MM.1S (cell line): ENCODE measurements around the gene PIGR.

Experiments
- DNase-seq: peaks from one replicate; pipeline ENCODE4 v3.0.0-alpha.2; 2015
- H2AFZ ChIP-seq: fragments of 300-600 bp; sonication (generic); 2 replicates; pipeline ENCODE4 v1.6.0; 2016; ENCODE audit warnings: antibody characterized with exemption, low read length
- H3F3A ChIP-seq: fragments of 300-600 bp; sonication (generic); 2 replicates; pipeline ENCODE4 v1.6.1; 2016; ENCODE audit warnings: mild to moderate bottlenecking, antibody characterized with exemption, low read length, moderate library complexity, mixed read lengths; ENCODE audit not compliant: insufficient read depth
- H3K27ac ChIP-seq: fragments of 300-600 bp; sonication (generic); 2 replicates; pipeline ENCODE4 v1.5.1; 2016; ENCODE audit warnings: mild to moderate bottlenecking, low read length
- H3K27me3 ChIP-seq: fragments of 300-600 bp; sonication (generic); replicated peaks from 2 replicates; pipeline ENCODE4 v1.6.0; 2016; ENCODE audit warnings: low read length; ENCODE audit not compliant: insufficient read depth
- H3K36me3 ChIP-seq: fragments of 300-600 bp; sonication (generic); replicated peaks from 2 replicates; pipeline ENCODE4 v1.6.1; 2016; ENCODE audit warnings: mild to moderate bottlenecking, low read length, mixed read lengths; ENCODE audit not compliant: insufficient read depth
- H3K4me1 ChIP-seq: fragments of 300-600 bp; sonication (generic); 2 replicates; pipeline ENCODE4 v1.6.1; 2016; ENCODE audit warnings: low read length, mixed read lengths
- H3K4me2 ChIP-seq: fragments of 300-600 bp; sonication (generic); 2 replicates; pipeline ENCODE4 v1.6.0; 2016; ENCODE audit warnings: low read depth, low read length
- H3K4me3 ChIP-seq: fragments of 300-600 bp; sonication (generic); 2 replicates; pipeline ENCODE4 v1.5.1; 2016; ENCODE audit warnings: low read length, mixed read lengths
- H3K79me2 ChIP-seq: fragments of 300-600 bp; sonication (generic); 2 replicates; pipeline ENCODE4 v1.6.1; 2016; ENCODE audit warnings: mixed run types, low read length, mixed read lengths
- H3K9ac ChIP-seq: fragments of 300-600 bp; sonication (generic); 2 replicates; pipeline ENCODE4 v1.6.1; 2016; ENCODE audit warnings: low read length, mixed read lengths
- H3K9me2 ChIP-seq: fragments of 300-600 bp; sonication (generic); replicated peaks from 2 replicates; pipeline ENCODE4 v1.6.1; 2016; ENCODE audit warnings: mild to moderate bottlenecking, low read length, mixed read lengths; ENCODE audit not compliant: insufficient read depth
- H3K9me3 ChIP-seq: fragments of 300-600 bp; sonication (generic); replicated peaks from 2 replicates; pipeline ENCODE4 v1.6.1; 2016; ENCODE audit warnings: mild to moderate bottlenecking, low read length, mixed read lengths; ENCODE audit not compliant: insufficient read depth
- H4K20me1 ChIP-seq: fragments of 300-600 bp; sonication (generic); 2 replicates; pipeline ENCODE4 v1.6.1; 2016; ENCODE audit warnings: mild to moderate bottlenecking, low read length, moderate library complexity, mixed read lengths; ENCODE audit not compliant: insufficient read depth
- CTCF ChIP-seq: fragments of 300-600 bp; sonication (generic); IDR thresholded peaks from 2 replicates; pipeline ENCODE4 v1.5.1; 2016; ENCODE audit warnings: antibody characterized with exemption, low read length, mixed read lengths
- EZH2 ChIP-seq: fragments of 300-600 bp; sonication (generic); optimal IDR thresholded peaks from 2 replicates; pipeline ENCODE3; 2017; ENCODE audit warnings: low read depth, mild to moderate bottlenecking, antibody characterized with exemption, low read length, mixed read lengths
- EZH2phosphoT487 ChIP-seq: fragments of 300-600 bp; sonication (generic); IDR thresholded peaks from 2 replicates; pipeline ENCODE4 v1.6.1; 2018; ENCODE audit warnings: antibody characterized with exemption, low read length

Gene PIGR

GRCh38 chr1:206909883-206910318 is 36.4 kb downstream of the PIGR start:
- Histone ChIP-seq H3K4me2 (no peak overlapping the region), H3K4me3 (no peak overlapping the region), H3K9ac (no peak overlapping the region), H3K9me3 (no peaks in the 10 kb centered on the region), H2AFZ (no peak overlapping the region), H4K20me1 (no peaks in the 10 kb centered on the region), H3K79me2 (peaks cover 25% of the 10 kb centered on the region), H3F3A (peaks cover 9% of the 10 kb centered on the region), H3K27me3 (no peaks in the 10 kb centered on the region), H3K27ac (no peak overlapping the region), H3K36me3 (peaks cover 5% of the 10 kb centered on the region; the same call in 1 of the 2 replicates), H3K4me1 (peaks cover 8% of the 10 kb centered on the region), H3K9me2 (no peaks in the 10 kb centered on the region)
- TF ChIP-seq EZH2 (no peak), CTCF (no peak)
- no peak for DNase-seq

DNA sequence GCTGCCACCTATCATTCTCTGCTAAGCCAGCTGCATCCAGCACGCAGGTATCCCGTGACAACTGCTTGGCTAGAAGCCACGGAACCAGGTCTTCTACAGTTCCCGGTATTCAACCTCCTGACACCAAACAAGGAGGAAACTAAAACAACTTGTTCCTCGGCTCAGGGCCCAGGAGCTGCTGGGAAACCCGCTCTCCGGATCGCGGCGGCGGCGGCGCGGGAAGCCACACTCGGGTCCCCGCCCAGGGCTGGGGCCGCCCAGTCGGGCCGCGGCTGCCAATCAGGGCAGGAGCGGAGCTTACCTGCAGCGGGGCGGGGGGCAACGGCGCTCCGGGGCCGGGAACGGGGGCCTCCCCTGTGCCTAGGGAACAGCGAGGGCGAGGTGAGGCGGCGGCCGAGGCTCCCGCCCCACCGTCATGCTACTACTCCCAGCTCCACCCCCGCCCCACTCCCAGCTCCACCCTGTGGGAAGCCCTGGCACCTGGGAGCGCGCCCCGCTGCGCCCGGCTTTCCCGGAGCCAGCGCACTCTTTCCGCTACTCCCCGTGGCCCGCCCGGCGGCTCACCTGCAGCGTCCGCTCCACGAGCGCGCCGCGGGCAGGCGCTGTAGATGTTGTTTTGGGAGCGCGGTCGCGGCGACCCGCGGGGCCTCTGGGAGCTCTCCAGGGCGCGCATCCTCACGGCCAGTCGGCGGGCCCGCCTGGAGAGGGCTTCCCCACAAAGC is 36.9 kb downstream of the PIGR start:
- Histone ChIP-seq H3K4me3 (no peak overlapping the region), H3K9me3 (no peaks in the 10 kb centered on the region), H4K20me1 (no peaks in the 10 kb centered on the region), H3K27ac (no peak overlapping the region), H3K36me3 (peaks cover 8% of the 10 kb centered on the region; the same call in 1 of the 2 replicates), H3K79me2 (peaks cover 20% of the 10 kb centered on the region), H3K9me2 (no peaks in the 10 kb centered on the region), H3K4me2 (no peak overlapping the region), H3F3A (peaks cover 9% of the 10 kb centered on the region), H3K4me1 (peaks cover 8% of the 10 kb centered on the region), H3K9ac (no peak overlapping the region), H2AFZ (no peak overlapping the region), H3K27me3 (no peaks in the 10 kb centered on the region)
- no peak for DNase-seq
- TF ChIP-seq CTCF (no peak), EZH2phosphoT487 (no peak), EZH2 (no peak)

DNA sequence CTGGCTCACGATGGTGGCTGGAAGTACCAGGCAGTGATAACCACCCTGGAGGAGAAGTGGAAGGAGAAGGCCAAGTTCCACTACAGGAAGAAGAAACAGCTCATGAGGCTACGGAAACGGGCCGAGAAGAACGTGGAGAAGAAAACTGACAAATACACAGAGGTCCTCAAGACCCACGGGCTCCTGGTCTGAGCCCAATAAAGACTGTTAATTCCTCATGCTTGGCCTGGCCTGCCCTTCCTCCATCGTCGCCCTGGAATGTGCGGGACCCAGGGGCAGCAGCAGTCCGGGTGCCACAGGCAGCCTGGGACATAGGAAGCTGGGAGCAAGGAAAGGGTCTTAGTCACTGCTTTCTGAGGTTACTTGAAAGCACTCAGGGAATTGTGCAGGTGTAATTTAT is 38.2 kb downstream of the PIGR start:
- Histone ChIP-seq H3K4me2 (no peak overlapping the region), H3K79me2 (peaks cover 20% of the 10 kb centered on the region), H3K4me3 (no peak overlapping the region), H3K4me1 (peaks cover 8% of the 10 kb centered on the region), H3F3A (peaks cover 4% of the 10 kb centered on the region; the same call in 1 of the 2 replicates), H4K20me1 (no peaks in the 10 kb centered on the region), H3K27me3 (no peaks in the 10 kb centered on the region), H3K9ac (no peak overlapping the region), H3K27ac (no peak overlapping the region), H3K9me3 (no peaks in the 10 kb centered on the region), H3K9me2 (no peaks in the 10 kb centered on the region), H3K36me3 (peaks cover 8% of the 10 kb centered on the region; the same call in 1 of the 2 replicates), H2AFZ (no peak overlapping the region)
- no peak for TF ChIP-seq EZH2phosphoT487
- TF ChIP-seq CTCF: no peak
- no peak for TF ChIP-seq EZH2
- no peak for DNase-seq
